ENCODE results near the gene FOSL2. TPM values are rescaled to one million over a fixed set of nuclear protein-coding genes. Genes with fewer than 3 reads are reported as not detected.

Gene FOSL2
- total and polyA plus RNA-seq, 5 donors from 2014 or later: 1.9 to 195 (median 3.1) TPM

GRCh38 chr2:28439127-28439526 lies 46.5 kb downstream of the FOSL2 start:
- no peaks in the 10 kb centered on the region for H3K36me3 Mint-ChIP-seq
- no peak for DNase-seq
- H3K9me3 ChIP-seq (ENCODE audit: control insufficient read depth in 2 of 2, low read length in 2 of 2): no peaks in the 10 kb centered on the region
- H3K27ac Mint-ChIP-seq: no peak overlapping the region
- no peaks in the 10 kb centered on the region for H3K9me3 Mint-ChIP-seq
- no peaks in the 10 kb centered on the region for H3K4me1 ChIP-seq (ENCODE audit: control insufficient read depth, insufficient read depth, low read length, poor library complexity, severe bottlenecking)
- H3K4me3 ChIP-seq (ENCODE audit: low read depth, low read length): no peak overlapping the region
- no peaks in the 10 kb centered on the region for H3K4me1 Mint-ChIP-seq
- H3K36me3 ChIP-seq (ENCODE audit: control insufficient read depth, insufficient read depth, low read length): no peaks in the 10 kb centered on the region
- no peak overlapping the region for H3K27ac ChIP-seq (ENCODE audit: insufficient read depth, low read length, poor library complexity, severe bottlenecking)
- ATAC-seq (ENCODE audit: low read depth in 2 of 2): no peak
- H3K27me3 Mint-ChIP-seq: no peaks in the 10 kb centered on the region
- no peak overlapping the region for H3K4me3 Mint-ChIP-seq
- no peaks in the 10 kb centered on the region for H3K27me3 ChIP-seq (ENCODE audit: control insufficient read depth, insufficient read depth, low read length)

GRCh38 chr2:28439763-28440162 lies 47.1 kb downstream of the FOSL2 start:
- Histone ChIP-seq H3K4me3 (ENCODE audit: low read depth, low read length) (no peak overlapping the region), H3K4me1 (ENCODE audit: control insufficient read depth, insufficient read depth, low read length, poor library complexity, severe bottlenecking) (no peaks in the 10 kb centered on the region), H3K36me3 (ENCODE audit: control insufficient read depth, insufficient read depth, low read length) (no peaks in the 10 kb centered on the region), H3K9me3 (ENCODE audit: control insufficient read depth in 2 of 2, low read length in 2 of 2) (no peaks in the 10 kb centered on the region), H3K27ac (ENCODE audit: insufficient read depth, low read length, poor library complexity, severe bottlenecking) (no peak overlapping the region), H3K27me3 (ENCODE audit: control insufficient read depth, insufficient read depth, low read length) (no peaks in the 10 kb centered on the region)
- ATAC-seq (ENCODE audit: low read depth in 2 of 2) (no peak), DNase-seq (no peak)
- Mint-ChIP-seq H3K27me3 (no peaks in the 10 kb centered on the region), H3K27ac (no peak overlapping the region), H3K9me3 (no peaks in the 10 kb centered on the region), H3K36me3 (no peaks in the 10 kb centered on the region), H3K4me1 (no peaks in the 10 kb centered on the region), H3K4me3 (no peak overlapping the region)

GRCh38 chr2:28442328-28442727 lies 49.7 kb downstream of the FOSL2 start:
- no peak overlapping the region for H3K27ac ChIP-seq (ENCODE audit: insufficient read depth, low read length, poor library complexity, severe bottlenecking)
- Mint-ChIP-seq H3K27ac (no peak overlapping the region), H3K4me3 (no peak overlapping the region), H3K4me1 (no peaks in the 10 kb centered on the region), H3K36me3 (no peaks in the 10 kb centered on the region), H3K9me3 (no peaks in the 10 kb centered on the region), H3K27me3 (no peaks in the 10 kb centered on the region)
- H3K4me1 ChIP-seq (ENCODE audit: control insufficient read depth, insufficient read depth, low read length, poor library complexity, severe bottlenecking): no peaks in the 10 kb centered on the region
- no peak for DNase-seq
- no peak overlapping the region for H3K4me3 ChIP-seq (ENCODE audit: low read depth, low read length)
- H3K27me3 ChIP-seq (ENCODE audit: control insufficient read depth, insufficient read depth, low read length): no peaks in the 10 kb centered on the region
- no peak for ATAC-seq (ENCODE audit: low read depth in 2 of 2)
- no peaks in the 10 kb centered on the region for H3K36me3 ChIP-seq (ENCODE audit: control insufficient read depth, insufficient read depth, low read length)
- H3K9me3 ChIP-seq (ENCODE audit: control insufficient read depth in 2 of 2, low read length in 2 of 2): no peaks in the 10 kb centered on the region

- no peak for DNase-seq
- Mint-ChIP-seq H3K27ac (no peak overlapping the region), H3K9me3 (no peaks in the 10 kb centered on the region), H3K36me3 (no peaks in the 10 kb centered on the region), H3K4me3 (no peak overlapping the region), H3K4me1 (peaks cover 0 to 17% (median 8%) of the 10 kb centered on the region in 4 donors), H3K27me3 (no peaks in the 10 kb centered on the region)
- Histone ChIP-seq H3K4me1 (ENCODE audit: control insufficient read depth, insufficient read depth, low read length, poor library complexity, severe bottlenecking) (peaks cover 4% of the 10 kb centered on the region), H3K4me3 (ENCODE audit: low read depth, low read length) (no peak overlapping the region), H3K27ac (ENCODE audit: insufficient read depth, low read length, poor library complexity, severe bottlenecking) (no peak overlapping the region), H3K36me3 (ENCODE audit: control insufficient read depth, insufficient read depth, low read length) (no peaks in the 10 kb centered on the region), H3K9me3 (ENCODE audit: control insufficient read depth in 2 of 2, low read length in 2 of 2) (no peaks in the 10 kb centered on the region), H3K27me3 (ENCODE audit: control insufficient read depth, insufficient read depth, low read length) (no peaks in the 10 kb centered on the region)
- no peak for ATAC-seq (ENCODE audit: low read depth in 2 of 2)
These were observed 52.3 kb downstream of the FOSL2 start for GRCh38 chr2:28444956-28445355.

- H3K27ac Mint-ChIP-seq: no peak overlapping the region
- no peak overlapping the region for H3K4me3 ChIP-seq (ENCODE audit: low read depth, low read length)
- DNase-seq: no peak
These were observed 53.0 kb downstream of the FOSL2 start for GRCh38 chr2:28445448-28446258.

DNA sequence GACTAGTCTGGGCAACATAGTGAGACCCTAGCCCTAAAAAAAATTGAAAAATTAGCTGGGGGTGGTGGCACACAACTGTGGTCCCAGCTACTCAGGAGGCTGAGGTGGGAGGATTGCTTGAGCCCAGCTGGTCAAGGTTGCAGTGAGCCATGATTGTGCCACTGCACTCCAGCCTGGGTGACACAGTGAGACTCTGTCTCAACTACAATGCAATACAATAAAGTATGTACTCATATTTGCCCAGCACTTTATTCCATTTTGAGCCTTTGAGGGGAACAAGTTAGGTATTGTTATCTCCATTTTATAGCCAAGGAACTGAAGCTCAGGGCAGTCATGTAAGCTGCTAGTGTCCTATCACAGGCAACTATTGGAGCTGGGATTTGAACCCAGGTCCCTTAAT lies 53.9 kb downstream of the FOSL2 start:
- Histone ChIP-seq H3K27me3 (ENCODE audit: control insufficient read depth, insufficient read depth, low read length) (no peaks in the 10 kb centered on the region), H3K9me3 (ENCODE audit: control insufficient read depth in 2 of 2, low read length in 2 of 2) (no peaks in the 10 kb centered on the region), H3K27ac (ENCODE audit: insufficient read depth, low read length, poor library complexity, severe bottlenecking) (no peak overlapping the region), H3K4me3 (ENCODE audit: low read depth, low read length) (no peak overlapping the region), H3K36me3 (ENCODE audit: control insufficient read depth, insufficient read depth, low read length) (no peaks in the 10 kb centered on the region), H3K4me1 (ENCODE audit: control insufficient read depth, insufficient read depth, low read length, poor library complexity, severe bottlenecking) (peaks cover 7% of the 10 kb centered on the region)
- DNase-seq: no peak
- no peak for ATAC-seq (ENCODE audit: low read depth in 2 of 2)
- no peak overlapping the region for H3K4me3 Mint-ChIP-seq
- no peaks in the 10 kb centered on the region for H3K27me3 Mint-ChIP-seq
- no peaks in the 10 kb centered on the region for H3K36me3 Mint-ChIP-seq
- no peak overlapping the region for H3K27ac Mint-ChIP-seq
- no peaks in the 10 kb centered on the region for H3K9me3 Mint-ChIP-seq
- H3K4me1 Mint-ChIP-seq: peaks cover 0 to 25% (median 10%) of the 10 kb centered on the region in 4 donors

More at GRCh38 chr2:28445448-28446258, 53.0 kb downstream of the FOSL2 start:
- no peaks in the 10 kb centered on the region for H3K9me3 ChIP-seq (ENCODE audit: control insufficient read depth in 2 of 2, low read length in 2 of 2)
- no peaks in the 10 kb centered on the region for H3K27me3 Mint-ChIP-seq
- H3K4me1 Mint-ChIP-seq: peaks cover 0 to 21% (median 10%) of the 10 kb centered on the region in 4 donors
- ATAC-seq (ENCODE audit: low read depth in 2 of 2): no peak
- peaks cover 7% of the 10 kb centered on the region for H3K4me1 ChIP-seq (ENCODE audit: control insufficient read depth, insufficient read depth, low read length, poor library complexity, severe bottlenecking)
- no peaks in the 10 kb centered on the region for H3K27me3 ChIP-seq (ENCODE audit: control insufficient read depth, insufficient read depth, low read length)
- H3K4me3 Mint-ChIP-seq: no peak overlapping the region
- no peaks in the 10 kb centered on the region for H3K36me3 Mint-ChIP-seq
- H3K9me3 Mint-ChIP-seq: no peaks in the 10 kb centered on the region
- H3K27ac ChIP-seq (ENCODE audit: insufficient read depth, low read length, poor library complexity, severe bottlenecking): no peak overlapping the region
- H3K36me3 ChIP-seq (ENCODE audit: control insufficient read depth, insufficient read depth, low read length): no peaks in the 10 kb centered on the region

GRCh38 chr2:28447086-28447485 lies 54.4 kb downstream of the FOSL2 start:
- no peak overlapping the region for H3K4me3 Mint-ChIP-seq
- H3K36me3 ChIP-seq (ENCODE audit: control insufficient read depth, insufficient read depth, low read length): no peaks in the 10 kb centered on the region
- no peak for DNase-seq
- H3K9me3 Mint-ChIP-seq: no peaks in the 10 kb centered on the region
- H3K4me3 ChIP-seq (ENCODE audit: low read depth, low read length): no peak overlapping the region
- H3K4me1 ChIP-seq (ENCODE audit: control insufficient read depth, insufficient read depth, low read length, poor library complexity, severe bottlenecking): peaks cover 7% of the 10 kb centered on the region
- no peaks in the 10 kb centered on the region for H3K27me3 Mint-ChIP-seq
- peaks cover 0 to 25% (median 10%) of the 10 kb centered on the region in 4 donors for H3K4me1 Mint-ChIP-seq
- no peak overlapping the region for H3K27ac Mint-ChIP-seq
- H3K9me3 ChIP-seq (ENCODE audit: control insufficient read depth in 2 of 2, low read length in 2 of 2): no peaks in the 10 kb centered on the region
- no peaks in the 10 kb centered on the region for H3K27me3 ChIP-seq (ENCODE audit: control insufficient read depth, insufficient read depth, low read length)
- ATAC-seq (ENCODE audit: low read depth in 2 of 2): no peak
- no peak overlapping the region for H3K27ac ChIP-seq (ENCODE audit: insufficient read depth, low read length, poor library complexity, severe bottlenecking)
- H3K36me3 Mint-ChIP-seq: no peaks in the 10 kb centered on the region

All from CD4-positive, CD25-positive, alpha-beta regulatory T cell (primary cell).